ENCODE measurements around the gene ZNF460.

DNA sequence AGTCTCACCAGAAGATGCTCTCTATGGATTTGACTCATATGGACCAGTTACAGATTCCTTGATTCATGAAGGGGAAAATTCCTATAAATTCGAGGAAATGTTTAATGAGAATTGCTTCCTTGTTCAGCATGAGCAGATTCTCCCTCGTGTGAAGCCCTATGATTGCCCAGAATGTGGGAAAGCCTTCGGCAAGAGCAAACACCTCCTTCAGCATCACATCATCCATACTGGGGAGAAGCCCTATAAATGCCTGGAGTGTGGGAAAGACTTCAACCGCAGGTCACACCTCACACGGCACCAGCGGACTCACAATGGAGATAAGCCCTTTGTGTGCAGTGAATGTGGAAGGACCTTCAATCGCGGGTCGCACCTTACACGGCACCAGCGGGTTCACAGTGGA is 10.7 kb downstream of the ZNF460 start:
- TF ChIP-seq, protein P1, sequence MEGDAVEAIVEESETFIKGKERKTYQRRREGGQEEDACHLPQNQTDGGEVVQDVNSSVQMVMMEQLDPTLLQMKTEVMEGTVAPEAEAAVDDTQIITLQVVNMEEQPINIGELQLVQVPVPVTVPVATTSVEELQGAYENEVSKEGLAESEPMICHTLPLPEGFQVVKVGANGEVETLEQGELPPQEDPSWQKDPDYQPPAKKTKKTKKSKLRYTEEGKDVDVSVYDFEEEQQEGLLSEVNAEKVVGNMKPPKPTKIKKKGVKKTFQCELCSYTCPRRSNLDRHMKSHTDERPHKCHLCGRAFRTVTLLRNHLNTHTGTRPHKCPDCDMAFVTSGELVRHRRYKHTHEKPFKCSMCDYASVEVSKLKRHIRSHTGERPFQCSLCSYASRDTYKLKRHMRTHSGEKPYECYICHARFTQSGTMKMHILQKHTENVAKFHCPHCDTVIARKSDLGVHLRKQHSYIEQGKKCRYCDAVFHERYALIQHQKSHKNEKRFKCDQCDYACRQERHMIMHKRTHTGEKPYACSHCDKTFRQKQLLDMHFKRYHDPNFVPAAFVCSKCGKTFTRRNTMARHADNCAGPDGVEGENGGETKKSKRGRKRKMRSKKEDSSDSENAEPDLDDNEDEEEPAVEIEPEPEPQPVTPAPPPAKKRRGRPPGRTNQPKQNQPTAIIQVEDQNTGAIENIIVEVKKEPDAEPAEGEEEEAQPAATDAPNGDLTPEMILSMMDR (IDR thresholded peaks at IDR 0.05): no peak
- TF ChIP-seq POLR2A (IDR thresholded peaks at IDR 0.05) (no peak), EP300 (IDR thresholded peaks at IDR 0.05) (no peak)
